NCI-H524 (cell line): ENCODE data around the gene UNC5A.
"Not testable (repeated sequence)": the region's sequence is repeated elsewhere in the genome, so short reads cannot be mapped to it uniquely, and the experiment has no call there.

Experiments used
- DNase-seq, 2 experiments: peaks; one replicate each; lab custom pipeline; 2025; lab: John Stamatoyannopoulos, UW

UNC5A gene

DNA sequence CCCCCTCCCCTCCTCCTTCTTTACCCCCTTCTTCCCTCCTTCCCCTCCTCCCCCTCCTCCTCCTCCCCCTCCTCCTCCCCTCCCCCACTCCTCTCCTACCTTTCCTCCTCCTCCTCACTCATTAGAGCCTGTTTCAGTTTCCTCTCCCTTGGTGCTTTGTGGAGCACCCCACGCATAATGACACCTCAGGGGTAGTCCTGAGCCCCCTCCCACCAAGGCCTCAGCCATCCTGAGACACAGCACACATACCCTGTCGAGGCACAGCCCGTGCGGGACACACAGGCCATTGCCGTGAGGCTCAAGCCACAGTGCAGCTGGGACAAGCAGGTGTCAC lies 53.4 kb downstream of the UNC5A start:
- DNase-seq = no peak

DNA sequence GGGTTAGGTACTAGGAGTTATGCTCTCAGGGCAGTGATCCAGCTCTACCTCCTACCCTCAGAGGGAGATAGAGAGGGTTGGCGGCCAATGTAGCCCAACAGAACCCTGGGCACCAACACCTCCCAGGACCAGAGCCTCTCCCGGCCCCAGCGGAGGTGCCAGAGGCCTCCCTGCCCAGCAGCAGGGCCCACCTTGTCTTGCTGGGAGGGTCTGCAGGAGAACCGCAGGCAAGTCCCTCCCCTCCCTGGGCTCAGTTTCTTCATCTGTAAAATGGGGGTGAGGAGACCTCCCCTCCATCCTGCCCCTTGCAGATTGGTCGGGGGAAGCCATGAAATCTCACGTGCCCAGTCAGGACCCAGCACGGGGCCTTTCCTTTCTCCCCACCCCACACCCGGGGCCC lies 54.4 kb downstream of the UNC5A start:
- DNase-seq = no peak

DNA sequence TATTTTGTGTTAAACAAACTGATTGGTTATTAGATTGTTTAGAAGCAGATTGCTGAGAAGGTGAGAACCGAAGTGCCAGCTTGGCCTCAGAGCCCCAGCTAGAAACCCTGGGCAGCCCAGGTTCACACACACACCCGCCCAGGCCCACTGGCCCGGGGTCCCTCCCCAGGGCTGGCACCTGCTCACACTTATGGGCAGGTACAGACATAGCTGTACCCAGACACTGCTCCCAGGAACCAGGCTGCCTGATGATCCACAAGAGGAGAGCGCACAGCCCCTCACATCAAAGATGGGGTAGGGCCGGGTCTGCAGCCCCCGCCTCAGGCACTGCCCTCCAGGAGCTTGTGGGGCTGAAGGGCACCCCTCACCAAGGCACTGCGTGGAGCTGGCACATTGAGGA lies 55.6 kb downstream of the UNC5A start:
- no peak for DNase-seq

DNA sequence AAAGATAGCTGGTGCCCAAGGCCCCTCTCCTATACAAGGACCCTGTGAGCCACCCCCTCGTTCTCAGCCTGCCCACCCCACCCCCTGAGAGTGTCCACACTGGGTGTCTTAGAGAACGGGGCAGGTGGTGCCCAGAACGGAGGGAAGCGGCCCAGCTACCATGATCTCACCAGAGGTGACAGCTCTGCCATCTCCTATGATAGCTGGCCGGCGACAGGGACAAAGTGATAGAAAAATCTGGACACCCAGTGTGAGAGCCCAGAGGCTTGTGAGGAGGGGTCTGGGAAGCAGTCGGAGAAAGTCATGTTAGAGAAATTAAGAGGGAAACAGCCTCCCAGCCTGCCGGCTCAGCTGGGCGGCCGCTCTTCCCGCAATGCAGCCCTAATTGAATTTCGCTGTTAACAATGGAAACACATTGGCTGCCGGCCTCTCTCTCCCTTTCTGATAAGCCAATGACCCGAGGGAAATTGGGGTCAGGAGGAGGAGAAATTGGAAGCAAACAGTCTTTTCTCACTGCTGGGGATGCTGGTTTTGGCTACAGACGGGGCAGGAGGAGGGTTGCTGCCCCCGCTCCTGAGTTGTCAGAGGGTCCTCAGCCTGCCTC lies 56.5 kb downstream of the UNC5A start:
- no peak for DNase-seq

DNA sequence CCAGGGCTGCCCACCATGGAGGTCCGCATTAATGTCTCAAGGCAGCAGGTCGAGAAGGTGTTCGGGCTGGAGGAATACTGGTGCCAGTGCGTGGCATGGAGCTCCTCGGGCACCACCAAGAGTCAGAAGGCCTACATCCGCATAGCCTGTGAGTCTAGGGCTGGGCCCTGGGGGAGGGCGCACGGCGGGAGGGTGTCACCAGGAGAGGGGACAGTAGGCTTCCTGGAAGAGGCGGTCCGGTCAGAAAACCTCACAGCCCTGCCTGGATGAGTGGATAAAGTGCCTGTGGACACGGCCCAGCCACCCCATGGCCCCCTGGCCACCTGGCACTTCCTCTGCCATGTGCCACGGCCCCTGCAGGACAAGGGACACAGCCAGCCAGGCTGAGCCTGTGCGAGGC lies 57.8 kb downstream of the UNC5A start:
- DNase-seq = no peak

DNA sequence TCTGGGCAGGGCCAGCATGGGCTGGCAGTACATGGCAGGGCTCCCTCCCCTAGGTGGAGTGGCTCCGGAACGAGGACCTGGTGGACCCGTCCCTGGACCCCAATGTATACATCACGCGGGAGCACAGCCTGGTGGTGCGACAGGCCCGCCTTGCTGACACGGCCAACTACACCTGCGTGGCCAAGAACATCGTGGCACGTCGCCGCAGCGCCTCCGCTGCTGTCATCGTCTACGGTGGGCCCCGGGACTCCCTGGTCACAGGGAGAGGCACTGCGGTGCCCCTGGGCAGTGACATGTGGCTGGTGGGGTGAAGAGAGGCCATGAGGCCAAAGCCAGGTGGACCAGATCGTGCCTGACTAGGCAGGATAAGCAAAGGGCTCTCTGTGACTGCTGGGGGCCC lies 58.4 kb downstream of the UNC5A start:
- DNase-seq = no peak

DNA sequence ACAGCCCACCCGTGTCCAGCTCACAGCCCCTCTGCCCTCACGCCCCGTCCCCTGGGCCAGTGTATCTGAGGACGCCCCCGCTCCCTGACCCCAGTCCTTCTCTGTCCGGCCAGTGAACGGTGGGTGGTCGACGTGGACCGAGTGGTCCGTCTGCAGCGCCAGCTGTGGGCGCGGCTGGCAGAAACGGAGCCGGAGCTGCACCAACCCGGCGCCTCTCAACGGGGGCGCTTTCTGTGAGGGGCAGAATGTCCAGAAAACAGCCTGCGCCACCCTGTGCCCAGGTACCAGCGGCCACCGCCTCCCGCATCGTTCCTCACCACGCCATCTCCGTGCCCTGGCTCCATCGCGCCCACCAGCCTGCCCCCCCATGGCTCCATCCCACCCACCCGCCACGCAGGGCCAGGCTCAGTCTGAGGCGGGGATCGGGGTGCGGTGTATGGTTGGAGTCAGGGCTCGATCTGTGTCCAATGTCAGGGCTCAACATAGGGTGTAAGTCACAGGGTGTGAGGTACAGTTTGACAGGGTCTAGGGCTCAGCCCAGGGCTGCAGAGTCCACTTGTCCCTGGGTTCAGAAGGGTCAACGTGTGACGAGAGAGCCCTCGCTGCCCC lies 59.2 kb downstream of the UNC5A start:
- no peak for DNase-seq

DNA sequence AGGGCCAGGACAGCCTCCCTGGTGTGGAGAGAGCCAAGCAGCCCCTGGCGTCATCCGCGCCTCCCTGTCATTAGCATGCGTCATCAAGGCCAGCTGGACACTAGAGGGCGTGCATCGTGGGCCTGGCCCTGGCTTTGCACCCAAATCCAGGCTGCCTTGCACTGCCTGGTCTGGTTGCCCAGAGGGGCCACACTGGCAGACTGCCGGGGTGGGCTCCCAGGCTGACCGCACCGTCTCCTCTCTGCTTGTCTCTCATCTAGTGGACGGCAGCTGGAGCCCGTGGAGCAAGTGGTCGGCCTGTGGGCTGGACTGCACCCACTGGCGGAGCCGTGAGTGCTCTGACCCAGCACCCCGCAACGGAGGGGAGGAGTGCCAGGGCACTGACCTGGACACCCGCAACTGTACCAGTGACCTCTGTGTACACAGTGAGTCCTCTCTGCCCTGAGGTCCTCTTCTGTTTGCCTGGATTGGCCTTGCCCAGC lies 59.8 kb downstream of the UNC5A start:
- DNase-seq = no peak

DNA sequence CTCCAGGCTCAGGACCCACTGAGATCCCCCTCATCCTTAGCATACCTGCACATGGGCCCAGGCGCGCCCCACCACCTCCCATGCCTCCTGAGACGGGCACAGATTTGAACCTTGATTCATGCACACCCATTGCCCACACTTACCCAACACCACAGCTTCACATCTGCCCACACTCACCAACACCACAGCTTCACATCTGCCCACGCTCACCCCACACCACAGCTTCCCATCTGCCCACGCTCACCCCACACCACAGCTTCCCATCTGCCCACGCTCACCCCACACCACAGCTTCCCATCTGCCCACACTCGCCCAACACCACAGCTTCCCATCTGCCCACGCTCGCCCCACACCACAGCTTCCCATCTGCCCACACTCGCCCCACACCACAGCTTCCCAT lies 60.3 kb downstream of the UNC5A start:
- DNase-seq = not testable (repeated sequence)

DNA sequence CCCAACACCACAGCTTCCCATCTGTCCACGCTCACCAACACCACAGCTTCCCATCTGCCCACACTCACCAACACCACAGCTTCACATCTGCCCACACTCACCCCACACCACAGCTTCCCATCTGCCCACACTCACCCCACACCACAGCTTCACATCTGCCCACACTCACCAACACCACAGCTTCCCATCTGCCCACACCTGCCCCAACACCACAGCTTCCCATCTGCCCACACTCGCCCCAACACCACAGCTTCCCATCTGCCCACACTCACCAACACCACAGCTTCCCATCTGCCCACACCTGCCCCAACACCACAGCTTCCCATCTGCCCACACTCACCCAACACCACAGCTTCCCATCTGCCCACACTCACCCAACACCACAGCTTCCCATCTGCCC lies 62.2 kb downstream of the UNC5A start:
- not testable (repeated sequence) for DNase-seq

DNA sequence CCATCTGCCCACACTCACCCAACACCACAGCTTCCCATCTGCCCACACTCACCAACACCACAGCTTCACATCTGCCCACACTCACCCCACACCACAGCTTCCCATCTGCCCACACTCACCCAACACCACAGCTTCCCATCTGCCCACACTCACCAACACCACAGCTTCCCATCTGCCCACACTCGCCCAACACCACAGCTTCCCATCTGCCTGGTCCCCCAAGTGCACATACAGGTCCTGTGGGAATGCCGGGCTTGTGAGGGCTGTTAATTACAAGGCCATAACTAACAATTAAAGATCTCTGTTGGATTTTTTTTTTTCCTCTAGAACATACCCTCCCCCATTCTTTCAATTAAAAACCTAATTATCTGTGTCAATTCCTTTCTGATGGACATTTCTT lies 62.7 kb downstream of the UNC5A start:
- peak in 1 of 2 experiments; percentile 30 for DNase-seq

DNA sequence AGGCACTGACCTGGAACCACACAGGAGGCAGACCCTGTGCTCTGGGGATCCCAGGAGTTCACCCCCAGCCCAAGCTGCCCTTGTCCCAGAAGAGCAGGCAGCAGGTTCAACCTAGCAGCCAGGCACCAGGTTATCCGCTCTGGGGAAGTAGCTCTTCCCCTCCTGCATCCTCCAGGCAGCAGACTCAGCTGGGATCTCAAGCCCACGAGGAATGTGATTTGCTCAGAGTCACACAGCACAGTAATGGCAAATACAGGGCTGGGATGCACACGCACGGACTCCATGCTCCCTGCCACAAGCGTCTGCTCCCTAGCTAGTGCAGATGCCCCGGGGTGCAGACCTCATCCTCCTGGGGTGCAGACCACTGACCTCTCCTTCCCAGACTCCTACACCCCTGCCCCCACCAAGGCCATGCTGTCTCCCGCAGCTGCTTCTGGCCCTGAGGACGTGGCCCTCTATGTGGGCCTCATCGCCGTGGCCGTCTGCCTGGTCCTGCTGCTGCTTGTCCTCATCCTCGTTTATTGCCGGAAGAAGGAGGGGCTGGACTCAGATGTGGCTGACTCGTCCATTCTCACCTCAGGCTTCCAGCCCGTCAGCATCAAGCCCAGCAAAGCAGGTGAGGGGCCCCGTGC lies 63.3 kb downstream of the UNC5A start:
- DNase-seq = no peak

DNA sequence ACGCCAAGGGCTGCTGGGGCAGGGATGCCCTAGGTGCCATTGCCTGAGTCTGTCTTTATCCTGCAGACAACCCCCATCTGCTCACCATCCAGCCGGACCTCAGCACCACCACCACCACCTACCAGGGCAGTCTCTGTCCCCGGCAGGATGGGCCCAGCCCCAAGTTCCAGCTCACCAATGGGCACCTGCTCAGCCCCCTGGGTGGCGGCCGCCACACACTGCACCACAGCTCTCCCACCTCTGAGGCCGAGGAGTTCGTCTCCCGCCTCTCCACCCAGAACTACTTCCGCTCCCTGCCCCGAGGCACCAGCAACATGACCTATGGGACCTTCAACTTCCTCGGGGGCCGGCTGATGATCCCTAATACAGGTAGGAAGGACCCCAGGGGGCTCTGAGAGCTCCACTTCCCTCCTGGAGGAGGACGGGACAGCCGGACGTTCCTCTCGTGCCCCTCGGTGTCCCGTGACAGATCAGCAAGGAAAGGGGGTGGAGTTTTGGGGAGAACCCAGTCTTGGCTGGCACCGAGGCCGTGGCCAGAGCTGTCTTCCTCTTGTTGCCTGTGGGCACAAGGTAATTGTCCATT lies 63.9 kb downstream of the UNC5A start:
- no peak for DNase-seq

DNA sequence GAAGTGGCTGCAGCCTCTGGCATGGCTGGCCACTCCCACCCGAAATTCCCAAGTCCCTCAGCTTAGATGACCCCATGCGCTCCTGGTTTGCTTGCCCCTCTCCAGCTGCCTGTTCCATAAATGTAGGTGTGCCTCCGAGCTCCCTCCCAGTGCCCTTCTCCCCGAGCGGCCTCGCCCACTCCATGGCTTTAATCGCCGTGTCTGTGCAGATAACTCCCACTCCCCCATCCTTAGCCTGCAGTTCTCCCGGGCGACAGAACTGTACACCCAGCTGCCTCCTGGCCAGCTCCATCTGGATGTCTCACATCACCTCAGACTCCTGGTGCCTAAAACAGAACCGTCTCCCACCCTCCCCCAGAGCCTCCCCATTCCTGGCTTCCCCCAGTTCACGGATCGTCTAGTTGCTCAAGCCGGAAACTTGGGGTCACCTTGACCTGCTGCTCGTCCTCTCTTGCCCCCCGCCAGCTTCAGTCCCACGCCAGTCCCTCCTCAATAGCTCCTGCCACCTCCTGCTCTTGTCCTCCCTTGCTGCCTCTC lies 64.7 kb downstream of the UNC5A start:
- DNase-seq = no peak

DNA sequence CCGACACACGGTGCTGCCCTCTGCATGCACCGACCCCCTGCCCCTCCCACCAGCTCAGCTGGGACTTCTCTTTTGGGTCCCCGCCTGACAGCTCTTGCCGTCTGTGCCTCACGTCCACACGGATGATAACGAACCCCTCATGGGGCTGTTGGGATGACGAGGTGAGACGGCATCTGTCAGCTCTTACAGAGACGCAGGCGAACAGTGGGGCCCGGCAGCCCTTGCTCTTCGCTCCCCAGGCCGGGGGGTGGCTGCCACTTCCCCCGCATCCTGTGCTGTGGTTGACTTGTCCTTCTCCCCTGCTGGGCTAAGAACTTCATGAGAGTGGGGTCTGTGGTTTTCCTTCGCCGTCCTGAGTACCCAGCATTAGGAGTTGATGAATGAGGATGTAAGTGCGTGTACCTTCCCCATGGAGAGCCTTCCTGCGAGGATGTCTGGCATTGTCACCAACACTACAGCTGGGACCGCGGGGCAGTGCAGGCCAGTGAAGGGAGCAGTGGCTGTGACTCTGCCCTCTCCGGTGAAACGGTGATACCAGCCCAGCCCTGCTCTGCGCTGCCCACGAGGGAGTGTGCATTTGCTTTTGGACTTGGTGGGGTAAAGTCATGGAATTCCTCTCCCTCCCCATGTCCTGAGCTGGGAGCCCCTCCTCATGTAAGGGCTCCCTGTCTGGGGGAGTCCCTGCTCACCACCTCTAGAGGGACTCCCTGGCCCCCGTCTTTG lies 65.6 kb downstream of the UNC5A start:
- DNase-seq = no peak

DNA sequence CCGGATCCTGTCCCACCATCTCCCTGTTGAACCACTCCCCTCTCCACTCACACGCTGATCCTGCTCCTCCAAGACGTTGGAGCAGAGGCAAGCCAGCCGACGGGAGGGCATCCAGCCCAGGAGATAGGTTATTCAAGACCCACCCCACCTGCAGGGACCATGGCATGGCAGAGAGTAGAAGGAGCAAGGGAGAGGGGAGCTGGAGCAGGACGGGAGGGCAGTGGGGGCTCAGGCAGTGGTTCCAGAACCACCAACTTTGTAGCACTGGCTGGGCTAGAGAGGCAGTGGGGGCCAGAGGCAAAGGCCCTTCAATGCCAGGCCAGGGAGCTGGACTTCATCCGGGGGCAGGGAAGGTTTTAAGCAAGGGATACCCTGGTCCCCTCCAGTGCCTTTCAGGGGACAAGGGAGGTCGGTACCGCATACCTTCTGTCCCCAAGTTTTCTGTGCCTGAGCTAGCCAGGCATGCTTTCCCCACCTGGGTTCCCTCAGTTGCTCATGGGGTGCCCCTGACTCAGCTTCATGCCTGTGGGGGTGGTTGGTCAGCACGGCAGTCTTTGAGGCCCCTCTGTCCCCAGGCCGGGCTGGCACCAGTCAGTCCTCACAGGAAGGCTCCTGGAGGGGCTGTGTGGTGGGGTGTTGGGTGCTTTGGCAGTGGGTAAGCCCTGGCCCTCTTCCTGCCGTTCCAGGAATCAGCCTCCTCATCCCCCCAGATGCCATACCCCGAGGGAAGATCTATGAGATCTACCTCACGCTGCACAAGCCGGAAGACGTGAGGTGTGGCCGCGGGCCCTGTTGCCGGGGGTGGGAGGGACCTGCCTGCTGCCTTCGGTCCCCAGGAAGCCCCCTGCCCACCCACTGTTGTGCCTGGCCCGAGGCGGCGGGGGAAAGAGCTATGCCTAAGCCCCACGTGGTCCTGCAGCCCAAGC lies 66.4 kb downstream of the UNC5A start:
- no peak for DNase-seq

DNA sequence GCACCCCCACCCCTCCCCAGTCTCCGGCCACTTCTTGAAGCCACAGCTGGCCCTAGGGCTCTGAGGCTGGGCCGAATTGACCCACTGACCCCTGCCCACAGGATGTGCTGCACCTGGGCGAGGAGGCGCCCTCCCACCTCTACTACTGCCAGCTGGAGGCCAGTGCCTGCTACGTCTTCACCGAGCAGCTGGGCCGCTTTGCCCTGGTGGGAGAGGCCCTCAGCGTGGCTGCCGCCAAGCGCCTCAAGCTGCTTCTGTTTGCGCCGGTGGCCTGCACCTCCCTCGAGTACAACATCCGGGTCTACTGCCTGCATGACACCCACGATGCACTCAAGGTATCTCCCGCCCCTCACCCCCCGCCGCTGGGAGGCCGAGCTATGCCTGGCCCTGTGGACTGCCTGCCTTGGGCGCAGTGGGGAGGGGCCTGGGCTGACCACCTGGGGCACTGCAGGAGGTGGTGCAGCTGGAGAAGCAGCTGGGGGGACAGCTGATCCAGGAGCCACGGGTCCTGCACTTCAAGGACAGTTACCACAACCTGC lies 67.5 kb downstream of the UNC5A start:
- DNase-seq = peak in 1 of 2 experiments; percentile 45

DNA sequence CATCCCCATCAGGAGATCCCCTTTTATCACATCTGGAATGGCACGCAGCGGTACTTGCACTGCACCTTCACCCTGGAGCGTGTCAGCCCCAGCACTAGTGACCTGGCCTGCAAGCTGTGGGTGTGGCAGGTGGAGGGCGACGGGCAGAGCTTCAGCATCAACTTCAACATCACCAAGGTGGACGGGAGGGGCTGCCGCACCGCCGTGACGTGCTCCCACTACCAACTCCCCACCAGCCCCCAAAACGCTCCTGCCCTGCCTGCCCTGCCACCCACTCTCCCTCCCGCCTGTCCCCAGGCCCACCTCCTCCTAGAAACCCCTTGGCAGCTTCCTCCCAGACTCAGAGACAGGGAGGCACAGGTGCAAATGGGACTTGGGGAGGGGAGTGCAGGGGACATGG lies 68.1 kb downstream of the UNC5A start:
- DNase-seq = no peak

DNA sequence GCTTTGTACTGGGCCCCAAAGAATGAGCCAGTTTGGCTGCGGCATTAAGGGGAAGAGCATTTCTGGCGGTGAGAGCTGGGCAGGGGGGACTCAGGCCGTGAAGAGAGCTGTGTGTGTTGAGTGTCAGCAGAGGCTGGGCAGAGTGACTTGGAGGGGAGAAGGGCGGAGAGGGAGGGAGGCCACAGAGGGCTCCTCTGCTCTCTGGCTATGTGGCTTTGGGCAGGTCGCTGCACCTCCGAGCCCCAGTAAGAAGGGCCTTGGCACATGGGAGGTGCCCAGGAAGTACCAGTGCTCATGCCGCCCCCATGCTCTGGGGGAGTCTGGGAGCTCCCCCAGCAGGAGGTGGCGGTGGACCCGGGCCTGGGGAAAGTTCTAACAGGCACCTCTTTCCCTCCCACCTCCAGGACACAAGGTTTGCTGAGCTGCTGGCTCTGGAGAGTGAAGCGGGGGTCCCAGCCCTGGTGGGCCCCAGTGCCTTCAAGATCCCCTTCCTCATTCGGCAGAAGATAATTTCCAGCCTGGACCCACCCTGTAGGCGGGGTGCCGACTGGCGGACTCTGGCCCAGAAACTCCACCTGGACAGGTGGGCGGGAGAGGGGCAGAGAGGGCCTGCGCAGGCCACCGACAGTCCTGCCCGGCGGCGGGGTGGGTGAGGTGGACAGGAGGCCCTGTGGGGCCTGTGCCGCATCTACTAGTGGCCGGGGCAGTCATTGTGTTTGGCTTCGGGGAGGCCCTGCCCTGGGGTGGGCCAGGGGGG lies 68.7 kb downstream of the UNC5A start:
- DNase-seq = no peak

DNA sequence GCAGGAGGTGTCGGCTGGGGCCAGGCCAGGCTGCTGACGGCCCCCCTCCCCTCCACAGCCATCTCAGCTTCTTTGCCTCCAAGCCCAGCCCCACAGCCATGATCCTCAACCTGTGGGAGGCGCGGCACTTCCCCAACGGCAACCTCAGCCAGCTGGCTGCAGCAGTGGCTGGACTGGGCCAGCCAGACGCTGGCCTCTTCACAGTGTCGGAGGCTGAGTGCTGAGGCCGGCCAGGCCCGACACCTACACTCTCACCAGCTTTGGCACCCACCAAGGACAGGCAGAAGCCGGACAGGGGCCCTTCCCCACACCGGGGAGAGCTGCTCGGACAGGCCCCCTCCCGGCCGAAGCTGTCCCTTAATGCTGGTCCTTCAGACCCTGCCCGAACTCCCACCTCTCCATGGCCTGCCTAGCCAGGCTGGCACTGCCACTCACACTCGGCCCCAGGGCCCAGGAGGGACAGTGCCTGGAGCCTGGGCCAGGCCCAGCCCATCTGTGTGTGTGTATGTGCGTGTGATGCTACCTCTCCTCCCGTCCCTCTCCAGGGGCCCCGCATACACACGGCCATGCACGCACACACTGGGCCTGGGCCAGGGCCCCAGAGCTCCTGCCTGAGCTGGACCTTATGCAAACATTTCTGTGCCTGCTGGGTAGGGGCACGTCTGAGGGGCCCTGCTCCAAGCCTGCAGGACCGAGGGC lies 69.5 kb downstream of the UNC5A start:
- DNase-seq = no peak
